Progenitor cell of endocrine pancreas (in vitro differentiated cells): Measurements from ENCODE around the gene FBXO3. TPM values are rescaled to one million over a fixed set of nuclear protein-coding genes. Genes with fewer than 3 reads are reported as not detected.

Source experiments
- DNase-seq: peaks from one replicate; pipeline ENCODE4 v3.0.0; 2021; ENCODE audit warnings: low spot score; ENCODE audit not compliant: unreplicated experiment
- H3K27ac Mint-ChIP-seq: 2 replicates; pipeline ENCODE4 v1.8.0; 2021; ENCODE audit warnings: mild to moderate bottlenecking, moderate library complexity, mixed read lengths
- H3K27me3 Mint-ChIP-seq: 2 replicates; pipeline ENCODE4 v1.8.0; 2021; ENCODE audit warnings: mixed read lengths
- H3K36me3 Mint-ChIP-seq: 2 replicates; pipeline ENCODE4 v1.8.0; 2022; ENCODE audit warnings: mixed read lengths; ENCODE audit not compliant: insufficient read depth
- H3K4me1 Mint-ChIP-seq: 2 replicates; pipeline ENCODE4 v1.8.0; 2021; ENCODE audit warnings: low read depth, mixed read lengths
- H3K4me3 Mint-ChIP-seq: 2 replicates; pipeline ENCODE4 v1.8.0; 2021; ENCODE audit warnings: low read depth, mild to moderate bottlenecking, moderate library complexity, mixed read lengths
- H3K9me3 Mint-ChIP-seq: 2 replicates; pipeline ENCODE4 v1.8.0; 2021; ENCODE audit warnings: low read depth, mixed read lengths
- total RNA-seq: library from RNA; stranded (reverse); gene quantifications from 2 replicates; pipeline ENCODE4 v1.2.1, GENCODE V29; 2021
- TF ChIP-seq, protein P1 (sequence below): fragments of 200-600 bp; sonication (generic); IDR thresholded peaks from one replicate; pipeline ENCODE4 v1.5.0; 2021; ENCODE audit warnings: antibody characterized with exemption, mild to moderate bottlenecking; ENCODE audit not compliant: unreplicated experiment

FBXO3 gene
- total RNA-seq, 1 donor from 2014 or later: 37.2 TPM

DNA sequence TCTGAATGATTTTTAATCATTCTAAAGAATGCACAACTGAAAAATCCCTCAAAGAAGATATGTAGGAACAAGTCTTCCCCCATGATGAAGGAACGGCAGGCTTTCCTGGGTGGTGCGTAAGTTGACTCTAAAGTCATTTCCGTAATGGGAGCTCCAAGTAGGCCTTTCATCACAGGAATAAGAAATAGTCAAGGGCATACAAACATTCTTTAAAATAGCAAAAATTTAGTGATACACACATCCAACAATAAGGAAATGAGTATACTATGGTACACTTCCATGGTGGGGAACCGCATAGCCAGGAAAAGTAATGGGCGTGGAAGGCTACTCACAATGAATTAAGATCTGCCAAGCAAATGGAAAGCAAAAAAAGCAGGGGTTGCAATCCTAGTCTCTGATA lies 48.8 kb downstream of the FBXO3 start:
- TF ChIP-seq, protein P1, sequence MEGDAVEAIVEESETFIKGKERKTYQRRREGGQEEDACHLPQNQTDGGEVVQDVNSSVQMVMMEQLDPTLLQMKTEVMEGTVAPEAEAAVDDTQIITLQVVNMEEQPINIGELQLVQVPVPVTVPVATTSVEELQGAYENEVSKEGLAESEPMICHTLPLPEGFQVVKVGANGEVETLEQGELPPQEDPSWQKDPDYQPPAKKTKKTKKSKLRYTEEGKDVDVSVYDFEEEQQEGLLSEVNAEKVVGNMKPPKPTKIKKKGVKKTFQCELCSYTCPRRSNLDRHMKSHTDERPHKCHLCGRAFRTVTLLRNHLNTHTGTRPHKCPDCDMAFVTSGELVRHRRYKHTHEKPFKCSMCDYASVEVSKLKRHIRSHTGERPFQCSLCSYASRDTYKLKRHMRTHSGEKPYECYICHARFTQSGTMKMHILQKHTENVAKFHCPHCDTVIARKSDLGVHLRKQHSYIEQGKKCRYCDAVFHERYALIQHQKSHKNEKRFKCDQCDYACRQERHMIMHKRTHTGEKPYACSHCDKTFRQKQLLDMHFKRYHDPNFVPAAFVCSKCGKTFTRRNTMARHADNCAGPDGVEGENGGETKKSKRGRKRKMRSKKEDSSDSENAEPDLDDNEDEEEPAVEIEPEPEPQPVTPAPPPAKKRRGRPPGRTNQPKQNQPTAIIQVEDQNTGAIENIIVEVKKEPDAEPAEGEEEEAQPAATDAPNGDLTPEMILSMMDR: no peak
- DNase-seq: no peak
- H3K9me3 Mint-ChIP-seq: peaks cover 13% of the 10 kb centered on the region
- H3K4me1 Mint-ChIP-seq: peaks cover 25% of the 10 kb centered on the region
- peaks cover 35% of the 10 kb centered on the region for H3K36me3 Mint-ChIP-seq
- H3K27ac Mint-ChIP-seq: no peak overlapping the region
- no peak overlapping the region for H3K4me3 Mint-ChIP-seq
- no peaks in the 10 kb centered on the region for H3K27me3 Mint-ChIP-seq

DNA sequence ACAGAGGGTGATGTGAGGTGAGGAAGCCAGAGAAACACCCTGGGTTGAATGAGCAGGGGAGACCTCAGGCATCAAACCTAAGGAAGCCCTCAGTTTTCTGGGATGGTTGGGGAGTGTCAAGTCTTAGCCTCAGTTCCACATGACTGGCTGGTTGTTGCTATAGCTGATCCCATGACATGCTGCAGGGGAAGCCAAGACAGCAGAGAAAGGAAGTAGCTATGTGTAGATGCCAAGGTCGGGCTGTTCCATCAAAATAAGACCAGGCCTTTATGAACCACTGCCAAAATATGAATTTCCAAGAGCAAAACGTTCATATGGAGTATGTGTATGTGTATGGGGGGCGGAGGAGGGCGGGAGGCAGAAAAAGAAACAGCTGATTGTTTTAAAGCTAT lies 49.7 kb downstream of the FBXO3 start:
- H3K4me1 Mint-ChIP-seq: peaks cover 25% of the 10 kb centered on the region
- peaks cover 41% of the 10 kb centered on the region for H3K36me3 Mint-ChIP-seq
- DNase-seq: no peak
- TF ChIP-seq, protein P1: no peak
- H3K27ac Mint-ChIP-seq: no peak overlapping the region
- no peaks in the 10 kb centered on the region for H3K27me3 Mint-ChIP-seq
- peaks cover 13% of the 10 kb centered on the region for H3K9me3 Mint-ChIP-seq
- no peak overlapping the region for H3K4me3 Mint-ChIP-seq

DNA sequence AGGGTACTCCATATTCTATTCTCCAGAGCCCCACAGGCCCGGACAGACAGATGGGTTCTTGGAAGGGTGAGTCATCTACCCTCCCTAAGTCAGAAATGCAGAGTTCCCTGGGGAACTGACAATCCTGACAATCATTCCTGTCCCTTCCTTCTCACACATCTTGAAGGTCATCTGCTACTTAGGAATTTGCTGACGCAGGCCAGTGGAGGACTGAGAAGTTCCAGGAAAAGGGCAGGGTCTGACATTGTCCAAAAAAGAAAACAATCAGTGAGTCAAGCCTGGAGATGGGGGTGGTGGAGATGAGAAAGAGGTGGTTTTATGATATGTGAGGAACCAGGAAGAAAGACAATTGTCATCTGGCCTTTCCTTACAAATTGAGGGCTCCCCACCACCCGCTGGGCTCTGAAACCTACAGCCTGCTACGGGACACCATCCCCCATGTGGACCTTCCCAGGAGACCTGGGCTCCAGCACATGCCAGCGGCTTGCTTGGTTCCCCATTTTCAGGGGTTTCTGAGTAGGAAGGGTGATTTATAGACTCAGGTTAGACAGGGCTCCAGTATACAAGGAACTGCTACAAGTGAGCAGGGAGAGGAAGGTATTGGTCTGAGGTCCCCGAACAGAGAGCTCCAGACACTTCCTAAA lies 51.0 kb downstream of the FBXO3 start:
- Mint-ChIP-seq H3K9me3 (peaks cover 10% of the 10 kb centered on the region), H3K27ac (no peak overlapping the region), H3K27me3 (no peaks in the 10 kb centered on the region), H3K36me3 (peaks cover 36% of the 10 kb centered on the region), H3K4me1 (peaks cover 25% of the 10 kb centered on the region), H3K4me3 (no peak overlapping the region)
- no peak for DNase-seq
- TF ChIP-seq, protein P1: no peak

DNA sequence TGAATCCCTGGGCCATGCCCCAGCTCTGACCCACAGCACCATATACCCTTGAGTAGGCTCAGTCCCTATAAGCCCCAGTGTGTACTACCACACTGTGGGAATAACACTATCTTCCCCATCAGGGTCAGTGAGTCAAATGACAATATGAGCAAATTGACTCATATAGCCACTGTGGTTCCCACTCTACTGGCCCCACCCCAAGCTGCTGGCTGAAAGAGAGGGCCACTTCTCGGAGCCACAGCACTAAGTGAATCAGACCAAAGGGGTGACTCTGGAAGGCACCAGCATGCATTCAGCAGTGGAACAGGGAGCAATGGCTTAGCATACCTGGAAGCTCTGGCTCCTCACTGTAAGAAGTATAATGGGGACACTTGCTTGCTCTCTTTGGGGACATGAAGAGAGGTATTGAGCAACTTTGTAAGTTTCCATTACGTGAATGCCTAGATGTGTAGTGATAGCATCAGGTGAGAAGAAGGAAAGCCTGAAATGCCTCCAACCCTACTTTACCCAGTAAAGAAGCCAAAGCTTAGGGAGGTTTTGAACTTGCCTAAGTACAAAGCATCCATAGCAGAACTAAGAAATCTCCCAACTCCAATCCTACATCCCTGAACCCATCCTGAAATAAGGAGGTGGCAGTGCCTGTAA lies 51.6 kb downstream of the FBXO3 start:
- TF ChIP-seq, protein P1: no peak
- H3K36me3 Mint-ChIP-seq: peaks cover 30% of the 10 kb centered on the region
- no peaks in the 10 kb centered on the region for H3K27me3 Mint-ChIP-seq
- peaks cover 25% of the 10 kb centered on the region for H3K4me1 Mint-ChIP-seq
- no peak overlapping the region for H3K4me3 Mint-ChIP-seq
- H3K9me3 Mint-ChIP-seq: peaks cover 9% of the 10 kb centered on the region
- DNase-seq: no peak
- no peak overlapping the region for H3K27ac Mint-ChIP-seq

DNA sequence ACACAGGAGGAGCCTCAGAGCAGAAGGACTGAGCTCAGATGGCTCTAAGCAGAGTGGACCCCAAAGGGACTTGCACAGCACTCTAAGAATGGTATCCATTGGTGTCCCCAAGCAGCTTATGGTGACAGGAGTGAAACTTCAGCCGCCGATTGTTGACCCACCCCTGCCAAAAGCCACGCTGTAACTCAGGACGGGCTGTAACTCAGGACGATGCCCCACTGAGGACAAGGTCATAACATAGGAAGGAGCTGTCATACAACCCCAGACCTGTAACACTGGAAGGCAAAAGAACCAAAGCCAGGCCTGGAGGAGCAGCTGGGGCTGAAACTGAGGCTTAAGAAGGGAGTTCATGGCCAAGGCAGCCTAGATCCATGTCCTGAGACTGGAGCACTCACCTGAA lies 52.3 kb downstream of the FBXO3 start:
- H3K27ac Mint-ChIP-seq: peak overlapping the region; percentile 63

More for the DNA sequence above, 52.3 kb downstream of the FBXO3 start:
- Mint-ChIP-seq H3K4me3 (no peak overlapping the region), H3K4me1 (peaks cover 23% of the 10 kb centered on the region), H3K27me3 (no peaks in the 10 kb centered on the region), H3K9me3 (peaks cover 6% of the 10 kb centered on the region), H3K36me3 (peaks cover 26% of the 10 kb centered on the region)
- no peak for DNase-seq
- TF ChIP-seq, protein P1: no peak
